ENCODE results near the gene GPX1.
"Not testable (repeated sequence)": the region's sequence is repeated elsewhere in the genome, so short reads cannot be mapped to it uniquely, and the experiment has no call there.

GPX1 gene

DNA sequence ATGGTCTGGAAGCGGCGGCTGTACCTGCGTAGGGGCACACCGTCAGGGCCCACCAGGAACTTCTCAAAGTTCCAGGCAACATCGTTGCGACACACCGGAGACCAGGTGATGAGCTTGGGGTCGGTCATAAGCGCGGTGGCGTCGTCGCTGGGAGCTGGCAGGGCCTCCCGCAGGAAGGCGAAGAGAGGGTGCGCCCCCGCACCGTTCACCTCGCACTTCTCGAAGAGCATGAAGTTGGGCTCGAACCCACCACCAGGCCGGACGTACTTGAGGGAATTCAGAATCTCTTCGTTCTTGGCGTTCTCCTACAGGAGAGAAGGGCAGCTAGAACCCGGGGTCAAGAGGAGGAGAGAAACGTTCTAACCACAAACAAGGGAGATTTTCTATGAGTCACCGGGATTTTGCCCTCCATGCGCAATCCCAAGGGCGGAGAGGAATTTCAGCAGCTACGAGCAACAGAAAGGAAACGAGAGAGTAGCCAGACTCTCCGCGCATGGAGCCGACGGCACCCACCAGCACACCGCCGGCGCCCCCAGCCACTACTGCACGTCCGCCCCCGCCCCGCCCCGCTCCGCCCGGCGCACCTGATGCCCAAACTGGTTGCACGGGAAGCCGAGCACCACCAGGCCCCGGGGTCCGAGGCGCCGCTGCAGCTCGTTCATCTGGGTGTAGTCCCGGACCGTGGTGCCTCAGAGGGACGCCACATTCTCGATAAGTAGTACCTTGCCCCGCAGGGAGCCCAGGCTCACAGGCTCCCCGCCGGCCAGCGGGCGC is 523 bp downstream of the GPX1 start:
- peak; percentile 48 for DNase-seq (ENCODE audit: low spot score)

DNA sequence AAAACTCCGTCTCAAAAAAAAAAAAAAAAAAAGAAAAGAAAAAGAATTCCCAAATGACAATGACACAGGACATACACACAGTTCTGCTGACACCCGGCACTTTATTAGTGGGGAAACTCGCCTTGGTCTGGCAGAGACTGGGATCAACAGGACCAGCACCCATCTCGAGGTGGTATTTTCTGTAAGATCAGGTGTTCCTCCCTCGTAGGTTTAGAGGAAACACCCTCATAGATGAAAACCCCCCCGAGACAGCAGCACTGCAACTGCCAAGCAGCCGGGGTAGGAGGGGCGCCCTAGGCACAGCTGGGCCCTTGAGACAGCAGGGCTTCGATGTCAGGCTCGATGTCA is 1.1 kb downstream of the GPX1 start:
- not testable (repeated sequence) for DNase-seq (ENCODE audit: low spot score)

DNA sequence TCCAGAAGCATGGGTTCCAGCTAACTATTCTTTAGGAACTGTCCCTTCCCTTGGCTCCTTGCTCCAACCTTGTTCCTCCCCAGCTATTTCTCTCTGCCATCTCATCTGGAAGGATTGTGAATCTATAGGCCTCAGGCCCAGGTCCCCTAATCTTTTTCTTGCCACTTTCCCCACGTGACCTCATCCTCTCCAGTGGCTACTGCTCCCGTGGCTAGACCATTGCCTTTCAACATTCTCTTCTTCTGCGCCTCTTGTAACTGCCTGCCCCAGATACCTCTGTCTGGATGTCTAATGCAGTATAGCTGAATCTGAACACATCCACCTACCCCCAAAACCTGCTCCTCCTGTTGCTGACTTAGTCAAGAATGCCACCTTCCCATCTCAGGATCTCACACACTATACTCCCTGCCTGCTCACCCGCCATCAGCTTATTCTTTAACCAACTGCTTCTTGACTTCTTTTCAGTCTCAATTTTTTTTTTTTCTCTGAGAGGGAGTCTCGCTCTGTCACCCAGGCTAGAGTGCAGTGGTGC is 5.2 kb downstream of the GPX1 start:
- DNase-seq (ENCODE audit: low spot score) = peak; percentile 17

DNA sequence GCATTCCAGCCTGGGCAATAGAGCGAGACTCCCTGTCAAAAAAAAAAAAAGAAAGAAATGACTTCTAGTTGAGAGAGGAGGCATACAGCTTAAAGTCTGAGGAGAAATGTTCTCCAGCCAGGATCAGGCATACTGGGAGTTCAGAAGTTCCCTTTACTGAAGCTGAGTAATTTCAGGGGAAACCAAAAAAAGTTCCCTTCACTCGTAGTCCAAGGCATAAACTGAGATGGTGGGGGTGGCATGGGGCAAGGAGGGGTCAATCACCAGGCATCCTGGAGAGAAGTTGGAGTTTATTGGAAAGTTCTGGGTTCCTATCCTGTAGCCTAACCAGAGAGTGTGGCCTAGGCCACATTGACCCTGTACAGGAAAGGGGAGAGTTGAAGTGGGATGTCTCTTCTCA is 5.9 kb downstream of the GPX1 start:
- DNase-seq (ENCODE audit: low spot score) = no peak

DNA sequence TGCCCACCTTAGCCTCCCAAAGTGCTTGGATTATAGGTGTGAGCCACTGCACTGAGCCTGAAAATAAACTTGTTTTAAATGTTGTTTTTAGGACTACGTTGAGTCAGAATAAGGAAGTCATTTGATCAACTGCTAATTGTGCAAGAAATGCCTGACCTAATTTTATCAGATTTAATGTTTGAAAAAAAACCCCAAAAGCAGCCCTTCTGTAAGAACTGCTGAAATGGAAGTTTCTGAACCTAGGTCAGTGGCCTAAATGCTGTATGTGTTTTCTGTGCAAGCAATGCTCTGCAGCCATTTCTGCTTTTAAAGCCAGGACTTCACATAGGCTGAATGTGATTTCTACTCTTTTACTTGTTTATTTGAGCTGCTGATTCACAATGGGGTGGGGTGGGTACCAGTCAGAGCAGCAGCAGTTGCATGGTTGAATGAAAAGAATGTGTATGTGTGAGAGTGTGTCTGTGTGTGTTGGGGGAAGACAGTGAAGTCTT is 6.6 kb downstream of the GPX1 start:
- no peak for DNase-seq (ENCODE audit: low spot score)

DNA sequence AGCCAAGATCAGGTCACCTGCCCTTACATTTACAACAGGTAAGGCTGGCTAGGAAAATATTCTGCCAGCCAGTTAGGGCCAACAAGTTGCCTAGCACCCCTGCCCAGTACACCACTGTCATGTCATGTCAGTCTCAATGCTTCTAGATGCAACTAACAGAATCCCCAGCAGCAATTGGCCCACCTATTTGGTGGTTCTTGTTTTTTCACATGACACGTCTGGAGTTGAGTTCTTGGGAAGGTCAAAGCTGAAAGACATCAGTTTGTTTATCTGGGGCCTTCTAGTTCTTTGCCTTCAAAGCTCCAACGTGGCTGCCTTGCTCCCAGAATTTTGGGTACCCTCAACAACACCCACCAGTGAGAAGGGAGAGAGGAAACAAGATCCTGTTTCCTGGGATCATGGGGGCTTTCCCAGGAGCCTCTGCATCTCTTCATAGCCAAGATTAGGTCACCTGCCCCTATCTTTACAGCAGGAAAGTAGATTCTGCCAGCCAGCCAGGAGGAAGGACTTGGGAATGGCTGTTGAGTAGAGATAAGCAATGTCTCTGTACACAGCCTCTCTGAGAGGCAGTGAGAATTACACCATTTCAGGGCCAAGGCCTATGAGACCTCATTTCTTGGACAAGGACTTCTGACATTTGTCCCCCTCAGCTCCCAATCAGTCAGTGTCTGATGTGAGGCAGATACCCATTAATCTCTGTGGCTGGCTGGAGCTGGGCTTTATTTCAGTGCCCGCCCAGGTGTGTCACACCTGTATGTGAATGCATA is 8.6 kb downstream of the GPX1 start:
- no peak for DNase-seq (ENCODE audit: low spot score)

DNA sequence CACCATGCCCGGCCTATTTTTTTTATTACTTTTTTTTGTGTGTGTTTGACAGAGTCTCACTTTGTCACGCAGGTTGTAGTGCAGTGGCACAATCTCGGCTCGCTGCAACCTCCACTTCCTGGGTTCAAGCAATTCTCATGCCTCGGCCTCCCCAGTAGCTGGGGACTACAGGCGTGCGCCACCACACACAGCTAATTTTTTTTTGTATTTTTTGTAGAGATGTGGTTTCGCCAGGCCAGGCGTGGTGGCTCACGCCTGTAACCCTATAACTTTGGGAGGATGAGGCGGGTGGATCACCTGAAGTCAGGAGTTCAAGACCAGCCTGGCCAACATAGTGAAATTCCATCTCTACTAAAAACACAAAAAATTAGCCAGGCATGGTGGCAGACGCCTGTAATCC is 9.8 kb downstream of the GPX1 start:
- not testable (repeated sequence) for DNase-seq (ENCODE audit: low spot score)

DNA sequence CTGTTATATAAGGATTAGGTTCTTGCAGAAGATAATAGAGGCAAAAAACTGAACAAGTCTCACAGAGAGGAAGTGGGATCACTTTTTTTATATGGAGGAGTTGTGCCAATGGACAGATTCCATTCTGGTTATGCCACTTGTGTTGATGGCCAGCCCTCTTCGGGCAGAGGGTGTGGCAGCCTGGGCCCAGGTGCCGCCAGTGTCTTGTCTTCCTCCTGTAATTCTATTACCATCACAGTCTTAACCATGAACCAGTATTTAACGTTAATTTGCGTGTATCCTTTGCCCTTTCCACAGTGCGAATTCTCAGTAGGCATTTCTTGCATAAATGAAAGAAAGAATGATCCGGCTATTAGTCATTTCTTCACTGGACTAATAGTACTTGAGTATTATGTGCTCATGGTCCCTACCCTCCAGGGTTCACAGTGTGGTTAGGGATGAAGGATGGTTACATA is 11.3 kb downstream of the GPX1 start:
- no peak for DNase-seq (ENCODE audit: low spot score)

DNA sequence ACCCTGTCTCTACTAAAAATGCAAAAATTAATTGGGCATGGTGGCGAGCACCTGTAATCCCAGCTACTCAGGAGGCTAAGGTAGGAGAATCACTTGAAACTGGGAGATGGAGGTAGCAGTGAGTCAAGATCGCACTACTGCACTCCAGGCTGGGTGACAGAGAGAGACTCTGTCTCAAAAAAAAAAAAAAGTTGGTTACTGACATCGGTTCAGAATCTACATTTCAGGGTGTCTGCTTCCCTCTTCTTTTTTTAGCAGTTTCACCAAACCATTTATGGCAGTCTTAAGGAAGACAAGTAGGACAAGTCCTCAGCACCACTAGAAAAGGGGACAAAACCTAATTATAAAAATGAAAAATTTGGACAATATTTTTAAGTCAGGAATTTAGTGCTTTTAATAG is 15.0 kb downstream of the GPX1 start:
- no peak for DNase-seq (ENCODE audit: low spot score)

DNA sequence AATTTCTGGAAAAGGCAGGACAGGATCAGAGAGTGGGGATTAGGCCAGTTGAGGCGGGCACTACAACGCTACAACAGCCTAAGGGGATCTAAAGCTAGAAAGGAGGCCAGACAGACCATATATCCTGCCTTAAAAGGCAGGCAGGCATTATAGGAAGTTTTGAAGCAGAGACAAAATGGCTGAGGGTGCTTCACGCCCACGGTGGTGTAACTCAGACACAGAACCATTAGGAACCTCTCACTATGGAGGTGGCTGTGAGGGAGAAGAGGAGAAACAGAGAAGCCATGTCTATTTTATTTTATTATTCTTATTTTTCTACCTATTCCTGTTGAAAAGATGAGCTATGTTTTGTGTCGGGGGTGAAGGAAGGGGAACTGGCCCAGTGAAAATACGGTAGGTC is 16.2 kb downstream of the GPX1 start:
- DNase-seq (ENCODE audit: low spot score) = no peak

DNA sequence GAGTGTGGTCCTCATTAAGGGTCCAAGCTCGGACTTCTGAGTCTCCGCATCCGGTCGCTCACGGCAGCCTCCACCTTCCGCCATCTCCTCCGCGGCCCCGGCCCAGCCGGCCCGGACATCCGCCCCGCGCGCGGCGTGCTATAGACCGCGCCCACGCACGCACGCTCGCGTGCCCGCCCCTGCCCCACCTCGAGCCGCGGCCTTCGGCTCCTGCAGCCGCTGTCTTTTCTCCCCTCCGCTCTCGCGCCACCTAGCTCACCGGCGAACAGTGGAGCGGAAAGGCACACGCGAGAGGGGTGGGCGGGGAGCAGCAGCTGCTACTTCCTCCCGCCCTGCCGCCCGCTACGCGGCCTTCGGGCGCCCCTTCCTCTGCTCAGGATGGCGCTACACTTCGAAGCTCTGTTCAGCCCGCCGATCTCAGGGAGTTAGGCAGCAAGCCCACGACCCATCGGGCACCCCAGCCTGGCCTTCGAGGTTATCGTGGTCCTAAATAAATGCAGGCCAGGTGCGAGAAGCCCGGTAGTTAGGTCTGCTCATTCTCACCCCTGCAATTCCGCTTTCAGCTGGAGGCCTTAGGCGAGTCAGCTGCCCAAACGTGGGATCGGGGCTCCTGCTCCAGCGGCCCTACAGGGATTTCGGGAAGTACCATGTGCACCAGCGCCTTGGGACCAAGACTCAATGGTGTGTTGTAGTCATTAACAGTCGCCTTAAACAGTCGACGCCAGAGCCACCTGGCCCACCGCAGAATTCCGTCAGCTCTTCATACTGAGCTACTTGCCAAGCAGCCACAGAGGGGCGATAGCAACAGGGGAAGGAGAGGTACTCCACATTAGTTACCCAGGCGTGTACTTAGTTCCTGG is 18.0 kb downstream of the GPX1 start, which contains the start of gene USP4:
Gene USP4, minus strand, starts transcription at position 113 of the 860 bp plus-strand sequence. Its CDS starts 29 bp downstream, at position 84.
- peak; percentile 95 for DNase-seq (ENCODE audit: low spot score)

DNA sequence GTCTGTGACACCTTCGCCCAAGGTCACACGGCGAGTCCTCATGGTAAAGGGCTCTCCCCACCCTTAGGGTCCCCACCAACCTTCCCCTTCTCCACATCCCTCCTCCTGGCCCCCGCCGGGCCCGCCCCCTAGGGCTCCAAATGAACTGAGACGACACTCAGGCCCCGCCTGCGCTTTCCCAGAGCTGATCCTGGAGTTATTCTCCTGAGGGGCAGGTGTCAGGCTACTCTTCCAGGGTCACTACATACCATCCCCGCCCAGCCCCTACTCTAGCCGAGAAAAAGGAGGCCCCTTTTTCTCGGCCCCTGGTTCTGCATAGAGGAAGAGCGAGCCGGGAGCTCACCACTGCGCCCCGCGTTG is 18.6 kb downstream of the GPX1 start:
- DNase-seq (ENCODE audit: low spot score) = peak; percentile 62

DNA sequence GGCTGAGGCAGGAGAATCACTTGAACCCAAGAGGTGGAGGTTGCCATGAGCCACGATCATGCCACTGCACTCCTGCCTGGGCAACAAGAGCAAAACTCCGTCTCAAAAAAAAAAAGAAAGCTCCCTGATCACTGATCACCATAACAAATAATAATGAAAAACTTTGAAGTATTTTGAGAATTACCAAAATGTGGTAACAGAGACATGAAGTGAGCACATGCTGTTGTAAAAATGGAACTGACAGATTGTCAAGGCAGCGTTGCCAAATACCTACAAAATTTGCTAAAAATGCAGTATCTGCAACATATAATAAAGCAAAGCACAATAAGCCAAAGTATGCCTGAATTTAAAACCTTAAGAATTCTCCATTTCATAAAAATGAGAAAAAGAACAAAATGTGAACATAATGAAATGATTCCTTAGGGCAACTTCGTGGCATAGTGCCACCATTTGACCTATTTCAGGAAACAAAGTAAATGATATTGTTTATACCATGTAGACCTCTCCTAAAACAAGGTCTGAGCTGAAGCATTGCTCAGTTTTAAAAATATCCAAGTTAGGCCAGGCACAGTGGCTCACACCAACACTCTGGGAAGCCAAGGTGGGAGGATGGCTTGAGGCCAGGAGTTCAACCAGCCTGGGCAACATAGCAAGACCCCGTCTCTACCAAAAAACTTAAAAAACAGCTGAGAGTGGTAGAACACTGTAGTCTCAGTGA is 24.1 kb downstream of the GPX1 start:
- DNase-seq (ENCODE audit: low spot score) = no peak

DNA sequence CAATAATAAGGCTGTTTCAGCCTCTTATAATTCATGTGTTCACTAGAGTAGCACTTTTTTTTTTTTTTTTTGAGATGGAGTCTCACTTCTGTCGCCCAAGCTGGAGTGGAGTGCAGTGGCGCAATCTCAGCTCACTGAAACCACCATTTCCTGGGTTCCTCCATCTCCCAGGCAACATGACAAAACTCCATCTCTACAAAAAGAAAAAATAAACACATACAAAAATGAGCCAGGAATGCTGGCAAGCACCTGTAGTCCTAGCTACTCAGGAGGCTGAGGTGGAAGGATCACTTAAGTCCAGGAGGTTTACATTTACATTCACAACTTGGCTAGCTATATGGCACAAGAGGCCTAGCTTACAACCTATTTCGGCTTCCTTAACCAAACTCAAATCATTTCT is 25.1 kb downstream of the GPX1 start:
- DNase-seq (ENCODE audit: low spot score) = no peak

DNA sequence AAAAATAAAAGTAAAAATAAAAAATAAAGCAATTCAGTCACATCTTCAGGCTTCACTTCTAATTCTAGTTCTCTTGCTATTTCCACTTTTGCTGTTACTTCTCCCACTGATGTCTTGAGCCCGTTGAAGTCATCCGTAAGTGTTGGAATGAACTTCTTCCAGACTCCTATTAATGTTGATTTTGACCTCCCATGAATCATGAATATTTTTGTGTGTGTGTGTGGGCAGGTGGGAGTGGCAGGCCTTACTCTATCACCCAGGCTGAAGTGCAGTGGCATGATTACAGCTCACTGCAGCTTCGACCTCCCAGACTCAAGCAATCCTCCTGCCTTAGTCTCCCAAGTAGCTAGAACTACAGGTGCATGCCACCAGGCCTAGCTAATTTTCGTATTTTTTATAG is 29.0 kb downstream of the GPX1 start:
- no peak for DNase-seq (ENCODE audit: low spot score)

DNA sequence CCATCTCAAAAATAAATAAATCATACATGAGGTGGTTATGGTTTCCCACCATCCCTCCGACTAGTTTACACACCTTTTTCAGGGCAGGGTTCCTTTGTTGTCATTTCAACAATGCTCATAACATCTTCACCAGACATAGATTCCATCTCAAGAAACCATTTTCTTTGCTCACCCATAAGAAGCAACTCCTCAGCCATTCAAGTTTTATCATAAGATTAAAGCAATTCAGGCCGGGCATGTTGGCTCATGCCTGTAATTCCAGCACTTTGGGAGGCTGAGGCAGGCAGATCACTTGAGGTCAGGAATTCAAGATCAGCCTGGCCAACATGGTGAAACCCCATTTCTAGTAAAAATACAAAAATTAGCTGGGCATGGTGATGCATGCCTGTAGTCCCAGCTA is 29.8 kb downstream of the GPX1 start:
- DNase-seq (ENCODE audit: low spot score) = not testable (repeated sequence)

DNA sequence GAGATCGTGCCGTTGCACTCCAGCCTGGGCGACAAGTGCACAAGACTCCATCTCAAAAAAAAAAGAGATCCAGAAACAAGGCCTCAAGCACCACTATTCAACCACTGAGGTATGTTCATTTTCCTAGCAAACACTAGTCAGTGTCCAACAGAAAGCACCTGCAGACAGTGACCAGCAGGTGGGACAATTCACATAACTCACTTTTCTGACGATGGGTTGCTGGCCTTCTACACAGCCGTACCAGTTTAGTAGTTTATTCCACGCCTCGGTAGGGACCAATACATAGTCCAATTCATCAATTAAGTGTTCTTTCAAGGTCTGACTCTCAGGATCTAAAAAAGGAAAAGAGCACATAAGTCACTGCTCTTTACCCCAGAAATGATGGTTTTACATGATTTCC is 30.7 kb downstream of the GPX1 start:
- DNase-seq (ENCODE audit: low spot score) = no peak

DNA sequence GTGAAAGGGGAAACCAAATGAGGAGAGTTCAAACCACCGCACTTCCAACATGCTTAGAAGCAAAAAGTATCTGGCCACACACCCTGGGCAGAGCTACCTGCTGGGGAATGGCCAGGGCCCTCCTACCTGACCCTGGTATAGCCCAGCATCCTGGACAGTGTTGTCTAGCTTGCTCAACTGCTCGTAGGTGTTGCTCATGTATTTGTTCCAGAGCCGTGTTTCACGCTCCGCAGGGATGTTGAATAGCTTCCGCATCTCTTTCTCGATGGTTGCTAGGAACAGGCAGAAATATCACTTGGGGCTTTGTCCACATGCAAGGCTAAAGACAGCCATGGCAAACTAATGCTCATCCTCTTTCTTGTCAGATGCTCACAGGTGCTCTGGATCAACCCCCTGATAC is 33.4 kb downstream of the GPX1 start:
- DNase-seq (ENCODE audit: low spot score) = no peak

DNA sequence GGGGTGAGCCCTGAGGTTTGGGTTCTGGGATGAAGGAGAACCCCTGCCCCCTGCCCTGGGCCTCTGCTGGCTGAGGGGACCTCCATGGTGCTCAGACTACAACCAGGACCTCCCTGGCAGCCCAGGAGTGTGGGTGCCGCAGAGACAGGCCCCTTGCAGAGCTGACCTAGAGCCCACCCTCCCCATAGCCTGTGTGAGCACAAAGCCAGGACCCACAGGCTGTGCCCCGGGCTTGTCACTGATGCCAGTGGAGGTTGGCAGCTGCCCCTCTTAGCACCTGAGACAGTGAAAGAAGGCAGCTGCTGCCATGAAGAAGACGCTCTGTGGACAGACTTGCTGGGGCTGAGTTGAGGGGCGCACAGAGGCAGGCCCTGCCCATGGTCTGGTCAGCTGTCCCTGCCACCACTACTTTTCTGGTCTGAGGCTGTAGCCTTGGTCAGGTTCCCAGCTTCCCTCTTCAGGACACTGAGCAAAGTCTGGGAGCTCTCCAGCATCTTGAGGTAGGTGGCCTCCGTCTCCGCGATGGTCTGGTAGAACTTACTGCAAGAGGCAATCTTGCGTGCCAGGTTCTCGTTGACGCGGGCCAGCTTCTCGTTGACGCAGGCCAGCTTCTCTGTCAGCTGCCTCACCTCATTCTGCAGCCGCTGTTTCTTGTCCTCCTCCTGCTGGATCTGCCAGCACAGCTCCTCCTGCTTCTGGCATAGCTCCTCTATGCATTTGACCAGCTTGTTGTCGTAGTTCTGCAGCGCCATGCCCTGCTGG is 41.3 kb downstream of the GPX1 start:
- DNase-seq (ENCODE audit: low spot score) = no peak

DNA sequence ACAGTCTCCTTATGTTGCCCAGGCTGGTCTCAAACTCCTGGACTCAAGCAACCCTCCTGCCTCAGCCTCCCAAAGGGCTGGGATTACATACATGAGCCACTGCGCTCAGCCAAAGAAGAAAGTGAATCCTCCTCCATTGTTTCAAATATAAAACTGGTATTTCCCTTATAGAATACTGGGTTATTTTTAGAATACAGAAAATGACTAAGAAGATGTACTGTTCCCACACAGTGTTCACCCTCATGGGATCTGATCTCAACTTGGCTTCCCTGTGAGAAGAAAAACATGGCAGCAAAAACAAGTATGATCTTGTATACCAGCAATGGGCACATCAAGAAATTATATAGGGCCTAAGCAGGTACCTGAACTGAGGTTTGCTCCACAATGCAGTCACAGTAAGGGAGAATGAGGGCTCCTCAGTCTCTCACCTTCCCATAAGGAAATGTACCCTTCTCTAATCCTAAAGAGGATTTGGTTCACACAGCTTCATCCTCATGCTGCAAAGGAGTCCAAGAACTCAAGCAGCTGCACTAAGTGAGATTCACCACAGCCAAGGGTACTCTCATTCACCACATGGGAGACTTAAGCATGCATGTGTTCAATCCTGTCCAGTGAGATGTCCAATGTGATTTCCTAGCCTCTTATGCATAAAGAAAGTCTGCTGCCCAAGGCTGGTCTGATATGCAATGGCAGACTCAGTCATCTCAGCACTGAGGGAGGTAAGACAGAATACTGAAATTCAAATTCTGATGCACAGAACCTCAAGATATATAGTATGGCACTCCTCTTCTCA is 44.1 kb downstream of the GPX1 start:
- no peak for DNase-seq (ENCODE audit: low spot score)
